Activated CD4-positive, alpha-beta T cell treated with anti-CD3 and anti-CD28 coated beads for 4 hours (primary cell): ENCODE results near the gene FTO.

Experiments
- DNase-seq, 2 donors: peaks; one replicate each; pipeline ENCODE4 v3.0.0-alpha.2; 2020

The FTO gene

DNA sequence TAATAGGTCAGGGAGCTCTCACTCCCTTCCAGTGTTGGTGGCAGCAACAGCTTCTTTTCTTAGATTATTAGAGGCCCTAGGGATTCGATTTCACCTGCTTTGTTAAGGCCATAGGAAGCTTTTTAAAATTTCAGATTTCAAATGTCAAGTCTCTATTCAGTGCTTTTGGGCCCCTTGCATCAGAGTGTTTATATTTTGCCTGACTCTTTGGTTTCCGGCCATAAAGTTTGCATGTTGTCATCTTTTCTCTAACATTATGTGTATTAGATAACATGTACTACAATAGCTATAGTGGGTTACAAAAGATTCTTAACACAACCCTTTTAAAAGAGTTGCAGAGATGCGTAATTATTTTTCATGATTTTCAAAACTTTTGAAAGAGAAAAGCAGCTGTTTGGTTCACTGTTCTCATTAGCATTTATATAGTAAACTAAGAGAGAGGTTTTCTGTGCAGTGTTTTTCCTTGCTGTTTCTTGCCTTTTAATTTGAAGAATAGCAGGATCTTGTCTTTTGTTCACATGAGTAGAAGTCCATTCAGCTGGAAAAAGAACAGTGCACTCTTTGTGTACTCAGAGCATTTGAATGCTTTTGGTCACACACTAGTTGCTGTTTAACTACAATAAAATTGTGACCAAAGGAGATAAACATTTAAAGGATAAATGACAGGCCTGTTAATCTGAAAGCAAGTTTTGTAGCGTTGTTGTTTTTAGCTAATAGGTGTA lies 52.5 kb downstream of the FTO start:
- DNase-seq: no peak

DNA sequence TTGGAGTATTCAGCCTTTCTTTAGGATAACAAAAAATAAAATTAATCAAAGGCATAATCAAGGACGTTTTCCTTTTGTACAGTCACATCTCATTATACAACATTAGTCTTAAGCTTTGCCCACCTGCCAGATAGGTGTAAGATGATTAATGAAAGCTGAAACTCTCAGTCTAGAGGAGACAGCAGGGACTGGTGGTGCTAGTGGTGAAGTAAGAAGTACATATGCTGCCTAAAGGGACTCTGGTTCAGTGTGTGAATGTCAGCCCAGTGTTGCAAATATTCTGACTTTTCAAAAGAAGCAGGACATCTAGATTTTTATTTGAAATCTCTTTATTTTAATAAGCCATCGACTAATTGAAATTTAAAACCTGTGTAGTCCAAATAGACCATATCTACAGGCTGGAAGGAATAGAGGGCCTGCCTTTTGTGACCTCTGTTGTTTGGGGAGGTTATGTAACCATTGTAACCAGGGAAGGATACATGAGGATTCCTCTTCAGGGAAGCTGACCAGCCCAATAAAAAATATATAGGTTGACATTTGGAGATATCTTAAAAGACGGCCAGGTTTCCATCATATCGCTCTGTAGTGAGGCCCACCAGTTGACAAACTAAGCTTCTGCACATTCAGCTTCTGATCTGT lies 54.1 kb downstream of the FTO start:
- DNase-seq: no peak

DNA sequence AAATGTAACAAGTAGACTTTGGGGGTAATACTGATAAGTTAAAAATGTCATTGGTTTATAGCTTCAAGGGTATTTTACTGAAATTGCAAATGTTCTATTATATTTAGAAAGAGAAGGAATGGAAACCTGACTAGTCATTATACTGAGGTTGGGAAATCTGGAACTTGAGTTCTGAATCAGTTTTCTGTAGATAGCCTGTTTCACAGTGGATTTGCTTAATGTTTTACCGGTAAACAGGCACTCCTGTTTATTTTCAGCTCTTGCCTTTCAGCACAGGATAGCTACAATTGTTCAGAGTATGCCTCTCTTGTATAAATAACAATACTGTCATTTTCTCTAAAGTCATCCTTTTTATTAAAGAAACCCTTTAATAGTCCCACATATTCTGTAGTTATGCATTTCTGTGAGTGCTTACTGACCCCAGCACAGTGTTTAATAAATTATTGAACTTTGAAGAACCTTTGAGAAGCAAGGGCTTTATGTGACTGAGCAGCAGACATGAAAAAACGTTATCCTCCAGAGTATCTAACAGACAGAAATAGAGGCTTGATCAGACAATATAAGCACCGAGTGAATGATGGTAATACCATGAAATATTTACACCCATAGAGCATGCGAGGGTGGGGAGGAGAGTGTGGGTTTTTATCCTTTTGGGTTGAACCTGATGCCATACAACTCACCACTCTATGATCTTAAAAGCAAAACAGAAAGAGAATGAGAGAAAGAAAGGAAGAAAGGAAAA lies 58.2 kb downstream of the FTO start:
- DNase-seq: no peak

- no peak for DNase-seq
Observed at GRCh38 chr16:53766304-53767016, 62.5 kb downstream of the FTO start.

GRCh38 chr16:53768167-53768566 lies 64.2 kb downstream of the FTO start:
- no peak for DNase-seq

- DNase-seq: no peak
Observed at GRCh38 chr16:53768593-53768992, 64.6 kb downstream of the FTO start.

DNA sequence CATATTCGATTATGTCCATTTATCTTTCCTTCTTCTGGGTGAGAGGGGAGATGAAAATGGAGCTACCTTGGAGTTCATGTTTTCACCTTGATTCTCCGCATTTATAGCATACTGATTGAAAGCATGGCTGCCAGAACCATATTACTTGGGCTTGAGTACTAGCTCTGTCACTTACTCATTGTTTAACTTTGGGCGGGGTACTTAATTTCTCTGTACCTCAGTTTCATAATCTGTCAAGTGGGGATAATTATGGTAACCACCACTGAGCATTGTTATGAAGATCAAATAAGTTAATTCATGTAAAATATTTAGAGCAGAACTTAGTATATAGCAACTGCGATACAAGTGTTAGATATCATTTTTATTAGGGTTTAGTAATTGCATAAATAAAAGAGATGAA lies 65.2 kb downstream of the FTO start:
- DNase-seq: no peak

- no peak for DNase-seq
Observed at GRCh38 chr16:53769787-53770186, 65.8 kb downstream of the FTO start.

DNA sequence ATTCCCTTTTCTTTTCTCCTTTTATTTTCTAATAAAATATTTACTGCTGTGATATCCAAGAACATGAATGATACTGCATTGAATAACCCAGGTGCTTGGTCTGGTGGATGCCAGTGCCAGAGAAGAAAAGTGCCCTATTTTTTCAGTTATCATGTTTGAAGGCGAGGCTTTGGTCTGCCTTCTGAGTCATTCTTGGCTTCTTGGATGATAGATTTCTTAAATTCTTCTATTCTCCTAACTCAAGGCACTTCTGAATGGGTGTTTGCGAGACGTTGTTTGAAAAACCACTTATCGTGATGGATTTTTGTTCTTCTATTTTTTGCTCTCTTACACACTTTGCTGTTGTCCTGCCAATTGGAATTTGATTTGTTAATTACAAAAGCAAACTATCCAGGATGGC lies 66.7 kb downstream of the FTO start:
- DNase-seq: no peak

GRCh38 chr16:53771655-53772497 lies 67.9 kb downstream of the FTO start:
- no peak for DNase-seq

DNA sequence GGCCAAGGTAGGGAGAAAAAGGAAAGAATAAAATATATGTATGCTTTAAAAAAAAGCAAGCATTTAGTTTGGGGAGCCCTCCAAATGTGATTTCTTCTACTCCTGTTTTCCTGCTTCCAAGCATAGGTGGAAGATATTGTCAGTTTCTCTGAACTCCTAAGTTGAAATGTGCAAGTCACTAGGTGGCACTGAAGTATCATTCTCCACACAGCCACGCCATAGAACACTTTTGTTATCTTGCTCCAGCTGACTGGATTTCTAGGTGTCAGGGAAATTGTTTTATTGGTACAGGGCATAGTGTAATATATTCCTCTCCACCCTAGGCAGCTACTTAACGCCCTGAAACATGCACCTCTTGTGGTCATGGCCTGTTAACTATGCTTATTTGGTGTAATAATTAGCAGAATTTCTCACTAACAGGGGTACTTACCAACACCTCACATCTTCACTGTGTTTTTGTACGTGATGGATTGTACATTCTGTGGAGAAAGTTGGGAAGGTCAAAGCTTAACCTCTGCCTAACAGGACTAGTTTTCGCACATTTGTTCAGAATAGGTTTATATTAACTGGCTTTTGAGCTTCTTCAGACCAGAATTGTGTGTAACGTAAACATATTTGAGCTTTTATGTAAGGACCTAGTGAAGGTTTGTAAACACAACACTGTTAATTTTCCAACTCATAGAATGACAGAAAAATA lies 69.3 kb downstream of the FTO start:
- peak in 1 of 2 donors; percentile 9 for DNase-seq

GRCh38 chr16:53773881-53774280 lies 69.9 kb downstream of the FTO start:
- no peak for DNase-seq

GRCh38 chr16:53775106-53775820 lies 71.3 kb downstream of the FTO start:
- DNase-seq: no peak

DNA sequence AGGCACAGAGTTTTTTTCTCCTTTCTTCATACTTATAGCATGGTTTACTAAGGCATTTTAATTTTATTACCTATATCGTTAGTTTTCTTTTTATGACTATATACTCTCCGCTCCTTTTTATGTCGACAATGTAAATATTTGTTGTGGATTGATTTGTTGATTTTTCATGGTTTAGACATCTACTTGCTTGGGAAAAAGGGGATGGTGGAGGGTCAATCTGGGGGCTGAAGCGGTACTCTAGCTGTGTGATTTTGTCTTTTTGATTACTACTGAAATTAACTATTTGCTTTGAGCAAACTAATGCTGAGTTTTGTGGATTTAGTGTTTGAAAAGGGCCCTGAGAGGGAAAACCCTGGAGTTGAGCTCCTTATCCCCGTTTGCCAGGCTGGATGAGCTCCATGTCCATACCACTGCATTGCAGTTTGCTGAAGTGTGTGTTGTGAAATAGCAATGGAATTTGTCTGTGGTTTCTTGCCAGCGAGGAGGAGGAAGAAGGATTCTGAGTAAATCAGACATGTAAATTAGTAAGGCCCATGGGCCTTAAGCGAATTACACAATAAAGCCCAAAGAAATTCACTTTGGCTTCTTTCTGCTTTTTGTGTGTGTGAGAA lies 72.0 kb downstream of the FTO start:
- no peak for DNase-seq

DNA sequence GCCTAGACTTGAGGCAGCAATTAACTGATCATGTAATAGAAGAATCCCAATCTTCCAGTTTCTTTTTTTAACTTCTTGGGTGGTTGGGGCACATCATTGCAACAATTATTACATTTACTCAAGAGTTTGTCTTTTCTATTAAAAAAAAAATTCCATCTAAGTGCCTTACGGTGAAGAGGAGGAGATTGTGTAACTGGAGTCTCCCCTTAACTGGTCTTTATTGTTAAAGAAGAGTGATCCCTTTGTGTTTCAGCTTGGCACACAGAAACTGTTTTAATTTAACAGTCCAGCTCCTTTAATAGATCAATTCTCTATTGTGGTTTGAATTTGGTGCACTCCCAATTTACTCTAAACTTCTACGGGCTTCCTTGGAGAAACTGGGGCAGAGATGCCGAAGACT lies 75.2 kb downstream of the FTO start:
- DNase-seq: no peak

DNA sequence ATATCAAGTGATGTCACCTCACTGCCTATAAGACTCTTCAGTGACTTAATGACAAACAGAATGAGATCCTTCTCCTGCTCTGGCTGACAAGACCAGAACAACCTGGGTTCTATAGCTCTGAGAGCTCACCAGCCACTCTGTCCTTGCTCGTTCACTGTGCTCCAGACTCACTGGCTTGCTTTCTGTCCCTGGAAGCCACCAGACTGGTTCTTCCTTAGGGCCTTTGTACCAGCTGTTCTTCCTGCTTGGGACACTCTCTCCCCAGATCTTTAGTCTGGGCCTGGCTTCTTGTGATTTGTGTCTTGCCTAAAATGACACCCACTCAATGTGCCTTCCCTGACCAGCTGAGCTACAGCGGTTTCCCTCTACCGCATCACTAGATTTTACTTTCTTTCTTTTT lies 76.1 kb downstream of the FTO start:
- no peak for DNase-seq

GRCh38 chr16:53781023-53781605 lies 77.2 kb downstream of the FTO start:
- no peak for DNase-seq

DNA sequence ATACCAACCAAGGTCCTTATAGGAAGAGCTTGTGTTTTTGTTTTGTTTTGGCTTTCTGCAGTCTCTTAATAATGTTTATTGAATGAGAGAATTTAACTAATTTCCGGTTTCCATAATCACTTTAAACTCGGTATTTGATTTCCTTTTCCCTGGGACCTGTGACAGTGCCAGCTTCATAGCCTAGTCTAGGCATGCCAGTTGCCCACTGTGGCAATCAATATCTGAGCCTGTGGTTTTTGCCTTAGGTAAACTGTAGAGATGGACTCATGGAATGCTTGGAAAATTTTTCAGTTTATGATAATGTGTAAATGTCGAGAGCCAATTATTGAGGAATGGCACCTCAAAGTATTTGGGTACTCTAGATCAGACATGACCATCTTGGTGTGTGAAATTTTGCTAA lies 78.2 kb downstream of the FTO start:
- DNase-seq: no peak

DNA sequence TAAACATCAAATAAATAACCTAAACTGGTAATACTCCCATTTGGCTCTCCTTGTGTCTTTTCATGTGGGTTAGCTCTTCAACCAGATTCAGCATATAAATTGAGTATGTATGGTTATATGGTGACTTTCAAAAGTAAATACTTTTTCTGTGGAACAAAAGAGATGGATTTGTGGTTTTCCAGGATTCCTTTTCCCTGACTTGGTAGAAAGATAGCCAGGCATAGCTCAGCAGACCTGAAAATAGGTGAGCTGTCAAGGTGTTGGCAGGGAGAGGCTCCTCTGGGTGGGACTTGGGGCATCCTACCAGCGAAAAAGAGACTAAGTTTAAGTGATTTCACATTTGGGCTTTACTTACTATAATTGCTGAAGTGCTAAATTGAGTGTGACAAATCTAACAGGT lies 80.3 kb downstream of the FTO start:
- no peak for DNase-seq

- no peak for DNase-seq
Observed at GRCh38 chr16:53785044-53785443, 81.1 kb downstream of the FTO start.
